ENCODE results near the gene CSNK2A2. TPM values are rescaled to one million over a fixed set of nuclear protein-coding genes. Genes with fewer than 3 reads are reported as not detected.

CSNK2A2 gene
- total RNA-seq, 2 donors from 2014 or later = 29.2 to 40.1 TPM

GRCh38 chr16:58219432-58219831, 21.5 kb upstream of the CSNK2A2 start:
- DNase-seq (ENCODE audit: low spot score) = no peak

GRCh38 chr16:58218786-58219185, 20.9 kb upstream of the CSNK2A2 start:
- ATAC-seq (ENCODE audit: insufficient number of reproducible peaks, low FRiP score, low read depth) (no peak), DNase-seq (ENCODE audit: low spot score) (no peak)
- no peaks in the 10 kb centered on the region for H3K36me3 ChIP-seq
- H3K27me3 ChIP-seq (replicated peaks; ENCODE audit: insufficient read depth) = no peaks in the 10 kb centered on the region
- H3K27ac ChIP-seq = no peak overlapping the region
- no peak overlapping the region for H3K4me3 ChIP-seq
- no peaks in the 10 kb centered on the region for H3K9me3 ChIP-seq
- TF ChIP-seq CTCF (IDR thresholded peaks at IDR 0.05) = no peak
- no peaks in the 10 kb centered on the region for H3K4me1 ChIP-seq (ENCODE audit: control insufficient read depth in 1 of 2, low read depth in 2 of 2)

More at GRCh38 chr16:58219432-58219831, 21.5 kb upstream of the CSNK2A2 start:
- H3K27me3 ChIP-seq (replicated peaks; ENCODE audit: insufficient read depth) = no peaks in the 10 kb centered on the region
- ATAC-seq (ENCODE audit: insufficient number of reproducible peaks, low FRiP score, low read depth) = no peak
- no peak for TF ChIP-seq CTCF (IDR thresholded peaks at IDR 0.05)
- no peak overlapping the region for H3K4me3 ChIP-seq
- no peaks in the 10 kb centered on the region for H3K4me1 ChIP-seq (ENCODE audit: control insufficient read depth in 1 of 2, low read depth in 2 of 2)
- no peaks in the 10 kb centered on the region for H3K36me3 ChIP-seq
- no peaks in the 10 kb centered on the region for H3K9me3 ChIP-seq
- no peak overlapping the region for H3K27ac ChIP-seq

- ATAC-seq (ENCODE audit: insufficient number of reproducible peaks, low FRiP score, low read depth) (no peak), DNase-seq (ENCODE audit: low spot score) (no peak)
- Histone ChIP-seq H3K4me3 (no peak overlapping the region), H3K27ac (no peak overlapping the region), H3K4me1 (ENCODE audit: control insufficient read depth in 1 of 2, low read depth in 2 of 2) (no peaks in the 10 kb centered on the region), H3K9me3 (no peaks in the 10 kb centered on the region), H3K27me3 (replicated peaks; ENCODE audit: insufficient read depth) (no peaks in the 10 kb centered on the region), H3K36me3 (no peaks in the 10 kb centered on the region)
- no peak for TF ChIP-seq CTCF (IDR thresholded peaks at IDR 0.05)
Measured at GRCh38 chr16:58217311-58217925, 19.5 kb upstream of the CSNK2A2 start.

GRCh38 chr16:58212824-58213655, 15.1 kb upstream of the CSNK2A2 start:
- no peak for DNase-seq (ENCODE audit: low spot score)
- Histone ChIP-seq H3K4me1 (ENCODE audit: control insufficient read depth in 1 of 2, low read depth in 2 of 2) (no peaks in the 10 kb centered on the region), H3K27me3 (replicated peaks; ENCODE audit: insufficient read depth) (no peaks in the 10 kb centered on the region), H3K4me3 (no peak overlapping the region), H3K36me3 (no peaks in the 10 kb centered on the region), H3K9me3 (no peaks in the 10 kb centered on the region), H3K27ac (no peak overlapping the region)
- no peak for ATAC-seq (ENCODE audit: insufficient number of reproducible peaks, low FRiP score, low read depth)
- no peak for TF ChIP-seq CTCF (IDR thresholded peaks at IDR 0.05)

- no peaks in the 10 kb centered on the region for H3K36me3 ChIP-seq
- DNase-seq (ENCODE audit: low spot score) (no peak), ATAC-seq (ENCODE audit: insufficient number of reproducible peaks, low FRiP score, low read depth) (no peak)
- H3K4me3 ChIP-seq = no peak overlapping the region
- no peak overlapping the region for H3K27ac ChIP-seq
- no peaks in the 10 kb centered on the region for H3K9me3 ChIP-seq
- TF ChIP-seq CTCF (IDR thresholded peaks at IDR 0.05) = no peak
- H3K4me1 ChIP-seq (ENCODE audit: control insufficient read depth in 1 of 2, low read depth in 2 of 2) = no peaks in the 10 kb centered on the region
- no peaks in the 10 kb centered on the region for H3K27me3 ChIP-seq (replicated peaks; ENCODE audit: insufficient read depth)
Measured at GRCh38 chr16:58211846-58212245, 13.9 kb upstream of the CSNK2A2 start.

Data from thoracic aorta (tissue), 2 donors.